HepG2 (cell line): ENCODE data around the gene SLC35A3. TPM values are rescaled to one million over a fixed set of nuclear protein-coding genes. Genes with fewer than 3 reads are reported as not detected.

Experiments used
- GABPA ChIP-seq, 2 experiments: IDR thresholded peaks; 2 replicates each; pipeline ENCODE4 v1.6.1; 2011 to 2016; ENCODE audit warnings: low read depth in 2 of 2, low read length in 1 of 2, missing biosample characterization in 1 of 2, missing genetic modification characterization in 1 of 2
- RBFOX2 ChIP-seq: fragments of 200-400 bp; formaldehyde crosslinking; IDR thresholded peaks from 2 replicates; pipeline ENCODE4 v1.6.1; 2017; ENCODE audit warnings: low read depth, mild to moderate bottlenecking, low read length
- ZNF672 ChIP-seq: sonication (generic); formaldehyde crosslinking; IDR thresholded peaks from 2 replicates; pipeline ENCODE4 v1.8.1; 2022; ENCODE audit warnings: missing genetic modification reagents
- ZNF678 ChIP-seq: sonication (generic); formaldehyde crosslinking; IDR thresholded peaks from 2 replicates; pipeline ENCODE4 v1.4.0; 2020; ENCODE audit warnings: mild to moderate bottlenecking, missing genetic modification reagents
- ZNF709 ChIP-seq: sonication (generic); formaldehyde crosslinking; IDR thresholded peaks from 2 replicates; pipeline ENCODE4 v1.5.0; 2020; ENCODE audit warnings: mild to moderate bottlenecking, missing genetic modification reagents
- ZNF839 ChIP-seq: sonication (generic); formaldehyde crosslinking; IDR thresholded peaks from 2 replicates; pipeline ENCODE4 v1.4.0; 2020; ENCODE audit warnings: missing genetic modification reagents, mild to moderate bottlenecking, borderline replicate concordance
- polyA plus RNA-seq, 8 experiments: library from polyadenylated mRNA; depleted of rRNA in 3 of 8; stranded (reverse) in 7 of 8; unstranded in 1 of 8; fragments of >200 nt; fragmentation: Illumina TruSeq in 4 of 8; extraction: Trizol in 4 of 8; gene quantifications; 2 replicates each; pipeline versions ENCODE4 v1.2.1 to v1.2.3, GENCODE V29; 2011 to 2016; ENCODE audit warnings: low read depth in 4 of 8, missing spikeins in 1 of 8, mixed read lengths in 1 of 8; ENCODE audit not compliant: insufficient read depth in 1 of 8
- total RNA-seq, 5 experiments: library from RNA; depleted of rRNA; stranded (reverse); fragments of >200 nt; fragmentation: Illumina TruSeq; extraction: Trizol; gene quantifications; 2 replicates each; pipeline ENCODE4 v1.2.3, GENCODE V29; 2016; ENCODE audit warnings: low read depth in 1 of 5
- TF ChIP-seq, protein P1 (sequence below): sonication (generic); formaldehyde crosslinking; IDR thresholded peaks from 2 replicates; pipeline ENCODE4 v1.9.0; 2021; ENCODE audit warnings: missing genetic modification reagents, mild to moderate bottlenecking, borderline replicate concordance
- TF ChIP-seq, protein P2 (sequence below): sonication (generic); formaldehyde crosslinking; IDR thresholded peaks from 2 replicates; pipeline ENCODE4 v1.5.0; 2020; ENCODE audit warnings: missing genetic modification reagents, mild to moderate bottlenecking, borderline replicate concordance
- TF ChIP-seq, protein P3 (sequence below): sonication (generic); formaldehyde crosslinking; IDR thresholded peaks from 2 replicates; pipeline ENCODE4 v1.4.0; 2020; ENCODE audit warnings: missing genetic modification reagents
- TF ChIP-seq, protein P4 (sequence below): sonication (generic); formaldehyde crosslinking; IDR thresholded peaks from 2 replicates; pipeline ENCODE4 v1.8.1; 2023; ENCODE audit warnings: mild to moderate bottlenecking, missing genetic modification reagents

Gene SLC35A3
- total and polyA plus RNA-seq, 2 of the 13 experiments (the other 11 are each of a cell fraction or from before 2014, with no cell fraction given): 11.2 to 24.9 TPM

DNA sequence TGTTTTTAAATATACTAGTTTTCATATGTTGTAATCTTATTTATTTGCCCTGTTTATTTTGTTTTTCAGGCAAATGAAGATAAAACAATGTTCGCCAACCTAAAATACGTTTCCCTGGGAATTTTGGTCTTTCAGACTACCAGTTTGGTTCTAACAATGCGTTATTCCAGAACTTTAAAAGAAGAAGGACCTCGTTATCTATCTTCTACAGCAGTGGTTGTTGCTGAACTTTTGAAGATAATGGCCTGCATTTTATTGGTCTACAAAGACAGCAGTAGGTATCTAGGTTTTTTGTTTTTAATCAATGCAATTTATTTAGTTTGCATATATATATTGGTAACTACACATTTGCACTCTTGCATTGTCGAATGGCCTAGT is 23.7 kb downstream of the SLC35A3 start (continued):
- TF ChIP-seq, protein P1, sequence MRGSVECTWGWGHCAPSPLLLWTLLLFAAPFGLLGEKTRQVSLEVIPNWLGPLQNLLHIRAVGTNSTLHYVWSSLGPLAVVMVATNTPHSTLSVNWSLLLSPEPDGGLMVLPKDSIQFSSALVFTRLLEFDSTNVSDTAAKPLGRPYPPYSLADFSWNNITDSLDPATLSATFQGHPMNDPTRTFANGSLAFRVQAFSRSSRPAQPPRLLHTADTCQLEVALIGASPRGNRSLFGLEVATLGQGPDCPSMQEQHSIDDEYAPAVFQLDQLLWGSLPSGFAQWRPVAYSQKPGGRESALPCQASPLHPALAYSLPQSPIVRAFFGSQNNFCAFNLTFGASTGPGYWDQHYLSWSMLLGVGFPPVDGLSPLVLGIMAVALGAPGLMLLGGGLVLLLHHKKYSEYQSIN: no peak
- TF ChIP-seq ZNF672 (CRISPR knock-in tag) (no peak), RBFOX2 (no peak), GABPA (IDR thresholded peaks at IDR 0.05; ENCODE audit: low read depth, low read length) (no peak), GABPA (CRISPR knock-in tag; IDR thresholded peaks at IDR 0.05; ENCODE audit: low read depth) (no peak), ZNF839 (CRISPR knock-in tag) (no peak), ZNF678 (CRISPR knock-in tag) (no peak), ZNF709 (CRISPR knock-in tag) (no peak)
- TF ChIP-seq, protein P2, sequence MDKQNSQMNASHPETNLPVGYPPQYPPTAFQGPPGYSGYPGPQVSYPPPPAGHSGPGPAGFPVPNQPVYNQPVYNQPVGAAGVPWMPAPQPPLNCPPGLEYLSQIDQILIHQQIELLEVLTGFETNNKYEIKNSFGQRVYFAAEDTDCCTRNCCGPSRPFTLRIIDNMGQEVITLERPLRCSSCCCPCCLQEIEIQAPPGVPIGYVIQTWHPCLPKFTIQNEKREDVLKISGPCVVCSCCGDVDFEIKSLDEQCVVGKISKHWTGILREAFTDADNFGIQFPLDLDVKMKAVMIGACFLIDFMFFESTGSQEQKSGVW (CRISPR knock-in tag): no peak
- TF ChIP-seq, protein P3, sequence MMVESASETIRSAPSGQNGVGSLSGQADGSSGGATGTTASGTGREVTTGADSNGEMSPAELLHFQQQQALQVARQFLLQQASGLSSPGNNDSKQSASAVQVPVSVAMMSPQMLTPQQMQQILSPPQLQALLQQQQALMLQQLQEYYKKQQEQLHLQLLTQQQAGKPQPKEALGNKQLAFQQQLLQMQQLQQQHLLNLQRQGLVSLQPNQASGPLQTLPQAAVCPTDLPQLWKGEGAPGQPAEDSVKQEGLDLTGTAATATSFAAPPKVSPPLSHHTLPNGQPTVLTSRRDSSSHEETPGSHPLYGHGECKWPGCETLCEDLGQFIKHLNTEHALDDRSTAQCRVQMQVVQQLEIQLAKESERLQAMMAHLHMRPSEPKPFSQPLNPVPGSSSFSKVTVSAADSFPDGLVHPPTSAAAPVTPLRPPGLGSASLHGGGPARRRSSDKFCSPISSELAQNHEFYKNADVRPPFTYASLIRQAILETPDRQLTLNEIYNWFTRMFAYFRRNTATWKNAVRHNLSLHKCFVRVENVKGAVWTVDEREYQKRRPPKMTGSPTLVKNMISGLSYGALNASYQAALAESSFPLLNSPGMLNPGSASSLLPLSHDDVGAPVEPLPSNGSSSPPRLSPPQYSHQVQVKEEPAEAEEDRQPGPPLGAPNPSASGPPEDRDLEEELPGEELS (CRISPR knock-in tag): no peak
- TF ChIP-seq, protein P4, sequence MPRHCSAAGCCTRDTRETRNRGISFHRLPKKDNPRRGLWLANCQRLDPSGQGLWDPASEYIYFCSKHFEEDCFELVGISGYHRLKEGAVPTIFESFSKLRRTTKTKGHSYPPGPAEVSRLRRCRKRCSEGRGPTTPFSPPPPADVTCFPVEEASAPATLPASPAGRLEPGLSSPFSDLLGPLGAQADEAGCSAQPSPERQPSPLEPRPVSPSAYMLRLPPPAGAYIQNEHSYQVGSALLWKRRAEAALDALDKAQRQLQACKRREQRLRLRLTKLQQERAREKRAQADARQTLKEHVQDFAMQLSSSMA (CRISPR knock-in tag): no peak
